GM19468 (cell line): ENCODE results near the gene CA12.
"Not testable (repeated sequence)": the region's sequence is repeated elsewhere in the genome, so short reads cannot be mapped to it uniquely, and the experiment has no call there.

Experiments used
- ATAC-seq: cut with Tn5 transposase; IDR thresholded peaks from one replicate; pipeline ENCODE4 v1.9.1; 2021; ENCODE audit warnings: mild to moderate bottlenecking, moderate library complexity, moderate number of reproducible peaks; ENCODE audit not compliant: unreplicated experiment; ENCODE audit errors: extremely low read depth

The CA12 gene

GRCh38 chr15:63340353-63340752, 41.3 kb downstream of the CA12 start:
- no peak for ATAC-seq

DNA sequence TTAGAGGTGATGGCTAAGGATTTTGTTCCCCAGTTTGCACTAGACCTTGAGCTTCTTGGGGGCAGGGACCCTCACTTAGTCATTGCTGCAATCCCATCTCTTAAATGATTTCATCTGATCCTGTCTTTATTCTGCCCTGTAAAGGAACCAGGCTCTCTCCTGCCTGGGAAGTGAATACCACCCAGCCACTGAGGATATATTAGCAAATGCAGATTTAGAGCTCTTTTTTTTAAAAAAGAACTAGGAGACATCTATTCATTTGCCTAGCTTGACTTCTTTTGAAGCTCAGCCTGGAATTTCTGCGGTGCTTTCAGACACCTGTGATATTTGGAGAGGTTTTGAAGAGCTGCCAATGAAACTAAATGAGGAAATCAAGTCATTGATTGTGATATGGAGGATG, 41.8 kb downstream of the CA12 start:
- no peak for ATAC-seq

- ATAC-seq, result no peak
Observed at GRCh38 chr15:63339006-63339766, 42.5 kb downstream of the CA12 start.

DNA sequence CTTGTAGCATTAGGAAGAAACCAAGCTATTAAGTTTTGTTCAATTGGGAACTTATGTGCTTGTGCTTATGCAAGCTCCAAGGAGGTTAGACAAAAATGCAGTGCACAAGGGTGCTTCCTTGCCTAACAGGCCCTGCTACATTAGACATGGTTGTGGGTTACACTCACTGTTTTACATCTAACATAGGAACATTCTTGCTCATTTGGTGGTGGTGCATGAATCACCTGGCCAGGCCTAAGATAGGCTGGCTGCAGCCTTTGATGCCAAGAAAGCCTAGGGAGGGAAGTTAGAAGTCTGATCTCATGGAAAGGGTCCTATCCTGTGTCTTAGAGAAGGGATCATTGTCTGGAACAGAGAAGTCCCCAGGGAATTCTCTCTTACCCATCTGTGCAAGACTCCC, 43.5 kb downstream of the CA12 start:
- no peak for ATAC-seq

- ATAC-seq, result no peak
Observed at GRCh38 chr15:63337046-63337445, 44.6 kb downstream of the CA12 start.

DNA sequence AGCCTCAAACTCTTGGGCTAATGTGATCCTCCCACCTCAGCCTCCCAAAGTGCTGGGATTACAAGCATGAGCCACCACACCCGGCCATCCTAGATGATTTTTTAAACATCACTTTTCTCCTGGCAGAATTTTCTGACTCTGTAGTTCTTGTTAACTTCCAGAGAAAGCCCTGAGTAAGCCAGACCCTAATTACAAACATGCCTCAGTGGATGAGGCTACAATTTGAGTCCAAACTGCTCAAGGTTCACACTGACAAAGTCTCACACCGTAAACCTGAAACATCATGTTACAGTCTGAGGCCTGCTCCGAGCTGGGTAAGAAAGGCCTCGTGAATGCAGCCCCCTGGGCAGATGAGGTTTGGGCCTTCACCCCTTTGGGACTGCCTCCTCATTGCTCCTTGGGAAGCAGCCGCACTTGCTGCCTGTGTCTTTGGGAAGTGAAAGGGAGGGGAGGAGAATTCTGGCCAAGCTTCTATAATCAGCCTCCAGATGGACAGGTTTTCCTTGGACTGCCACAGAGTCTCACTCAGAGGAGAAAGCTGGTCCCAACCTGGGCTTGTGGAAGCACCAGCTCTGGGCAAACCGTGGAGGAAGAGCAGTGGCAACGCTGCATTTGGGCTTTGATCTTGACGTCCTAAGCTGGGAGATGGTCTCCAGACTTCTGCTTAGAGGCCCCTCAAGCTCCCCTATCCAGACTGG, 46.0 kb downstream of the CA12 start:
- no peak for ATAC-seq

- no peak for ATAC-seq
Observed at GRCh38 chr15:63334821-63335220, 46.8 kb downstream of the CA12 start.

- ATAC-seq, result no peak
Observed at GRCh38 chr15:63332367-63333124, 49.1 kb downstream of the CA12 start.

DNA sequence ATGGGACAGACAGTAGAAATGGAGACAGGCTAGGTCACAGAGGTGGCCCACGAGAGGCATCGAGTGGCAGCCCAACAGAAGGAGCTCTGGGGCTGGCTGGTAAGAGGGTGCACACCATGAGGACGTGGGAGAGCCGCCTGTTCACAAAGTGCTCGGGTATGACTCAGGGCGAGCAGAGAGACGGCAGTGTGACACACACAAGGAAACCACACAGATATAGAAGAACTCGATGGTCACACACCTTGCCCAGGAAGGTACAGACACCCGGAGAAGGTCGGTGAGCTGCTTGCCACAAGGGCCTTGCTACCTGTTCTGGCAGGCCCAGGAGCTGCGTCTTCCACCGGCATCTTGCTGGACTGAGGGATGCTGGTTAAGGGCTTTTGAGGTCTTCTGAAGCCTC, 50.2 kb downstream of the CA12 start:
- no peak for ATAC-seq

- no peak for ATAC-seq
Observed at GRCh38 chr15:63330926-63331325, 50.7 kb downstream of the CA12 start.

- ATAC-seq, result no peak
Observed at GRCh38 chr15:63329567-63330350, 51.9 kb downstream of the CA12 start.

DNA sequence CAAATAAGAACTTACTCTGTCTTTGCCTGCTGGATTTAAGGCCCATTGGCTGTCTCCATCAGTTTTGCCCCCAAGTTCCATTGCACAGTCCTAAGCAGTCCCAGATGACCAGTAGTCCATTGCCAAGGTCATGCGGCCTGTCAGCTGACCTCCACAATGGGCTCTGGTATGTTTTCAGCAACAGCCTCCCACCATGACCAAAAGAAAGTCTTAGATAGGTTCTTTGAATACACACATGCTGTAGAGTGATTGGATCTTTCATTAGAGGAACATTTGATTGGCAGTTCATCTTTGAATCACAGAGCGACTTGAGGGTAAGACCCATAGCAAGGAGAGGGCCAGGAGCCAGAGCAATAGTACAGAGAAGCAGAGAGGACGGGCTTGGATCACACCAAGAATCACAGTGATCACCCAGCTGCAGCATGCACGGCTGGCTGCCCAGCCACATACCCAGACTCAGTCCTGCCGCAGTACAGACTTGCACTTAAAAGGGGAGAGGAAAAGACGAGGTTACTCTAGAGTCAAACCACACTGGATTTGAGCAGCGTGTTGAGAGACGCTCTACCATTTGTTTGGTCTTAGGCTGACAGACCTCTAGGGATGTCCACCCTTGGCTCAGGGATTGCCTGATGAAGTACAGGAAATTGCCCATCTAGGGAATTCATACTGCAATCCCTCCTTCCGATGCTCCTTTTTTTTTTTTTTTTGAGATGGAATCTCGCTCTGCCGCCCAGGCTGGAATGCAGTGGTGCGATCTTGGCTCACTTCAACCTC, 53.8 kb downstream of the CA12 start:
- no peak for ATAC-seq

DNA sequence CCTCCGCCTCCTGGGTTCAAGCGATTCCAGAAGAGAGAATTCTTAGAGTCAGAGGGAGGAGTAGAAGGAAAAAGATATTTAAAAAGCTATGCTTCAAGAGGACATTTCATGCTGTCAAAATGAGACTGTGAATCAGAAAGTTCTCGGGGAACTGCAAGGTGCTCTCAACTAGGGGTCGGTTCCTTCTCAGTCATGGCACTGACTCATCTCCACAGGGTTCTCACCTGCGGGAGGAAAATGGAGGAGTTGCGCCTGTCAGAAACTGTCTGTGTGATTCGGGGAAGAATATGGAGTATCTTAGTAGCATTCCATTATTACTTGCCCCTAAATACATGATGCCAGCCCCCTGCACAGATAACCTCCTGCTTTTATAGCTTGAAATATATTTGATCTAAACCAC, 56.9 kb downstream of the CA12 start:
- no peak for ATAC-seq

GRCh38 chr15:63323798-63324563, 57.7 kb downstream of the CA12 start:
- no peak for ATAC-seq

GRCh38 chr15:63322541-63322940, 59.1 kb downstream of the CA12 start:
- ATAC-seq, result no peak

DNA sequence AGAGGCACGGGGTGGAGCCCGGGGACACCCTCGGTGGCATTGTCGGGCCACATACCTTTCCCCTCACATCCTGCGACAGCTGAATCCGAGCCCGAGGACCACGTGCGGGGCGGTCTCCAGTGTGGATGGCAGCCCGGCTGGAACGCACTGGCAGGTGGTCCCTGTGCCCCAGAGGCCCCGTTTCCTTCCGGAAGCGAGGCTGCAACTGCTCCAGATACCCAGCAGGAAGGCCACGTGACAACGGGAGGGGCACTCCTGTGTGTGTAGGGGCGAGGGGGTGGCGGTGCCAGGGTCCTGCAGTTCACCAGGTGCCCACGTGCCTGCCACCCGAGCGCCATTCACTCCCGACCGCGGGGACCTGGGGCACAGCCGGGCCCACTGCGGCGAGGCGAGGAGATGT, 60.2 kb downstream of the CA12 start:
- no peak for ATAC-seq

GRCh38 chr15:63320981-63321380, 60.7 kb downstream of the CA12 start:
- ATAC-seq, result not testable (repeated sequence)

GRCh38 chr15:63320446-63320845, 61.2 kb downstream of the CA12 start:
- not testable (repeated sequence) for ATAC-seq

DNA sequence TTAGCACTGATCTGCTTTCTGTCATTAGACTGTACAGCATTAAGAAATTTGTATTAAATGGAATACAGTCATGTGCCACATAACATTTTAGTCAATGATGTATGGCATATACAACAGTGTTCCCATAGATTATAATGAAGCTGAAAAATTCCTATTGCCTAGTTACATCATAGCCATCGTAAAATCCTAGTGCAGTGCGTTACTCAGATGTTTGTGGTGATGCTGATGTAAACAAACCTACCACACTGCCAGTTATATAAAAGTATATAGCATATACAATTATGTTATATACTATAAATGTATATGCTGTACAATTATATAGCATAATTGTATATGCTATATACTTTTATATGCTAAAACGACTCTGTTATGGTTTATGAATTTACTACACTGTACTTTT, 62.6 kb downstream of the CA12 start:
- ATAC-seq, result no peak
